GM18870 (cell line): ENCODE results near the gene ZNF213.

Experiments
- ATAC-seq: cut with Tn5 transposase; IDR thresholded peaks from one replicate; pipeline ENCODE4 v1.9.1; 2021; ENCODE audit warnings: moderate library complexity; ENCODE audit not compliant: unreplicated experiment

ZNF213 gene

GRCh38 chr16:3188925-3189825 is 54.3 kb downstream of the ZNF213 start:
- ATAC-seq, result no peak

- ATAC-seq, result no peak
Measured at GRCh38 chr16:3189869-3190268, 55.0 kb downstream of the ZNF213 start.

GRCh38 chr16:3190949-3191353 is 56.1 kb downstream of the ZNF213 start:
- no peak for ATAC-seq
